Mesodermal cell (in vitro differentiated cells): ENCODE results near the gene HAUS5. TPM values are rescaled to one million over a fixed set of nuclear protein-coding genes. Genes with fewer than 3 reads are reported as not detected.

Source experiments
- H3K27ac ChIP-seq: 2 replicates; pipeline ENCODE4 v1.7.0; 2013; ENCODE audit warnings: mild to moderate bottlenecking, low read depth, low read length, moderate library complexity; ENCODE audit not compliant: severe bottlenecking
- H3K36me3 ChIP-seq: 2 replicates; pipeline ENCODE4 v1.7.1; 2013; ENCODE audit warnings: mild to moderate bottlenecking, low read length, moderate library complexity; ENCODE audit not compliant: control insufficient read depth, insufficient read depth
- H3K4me1 ChIP-seq: one replicate; pipeline ENCODE4 v1.7.1; 2013; ENCODE audit warnings: mild to moderate bottlenecking, low read length; ENCODE audit not compliant: insufficient read depth, control insufficient read depth, poor library complexity, severe bottlenecking
- H3K4me3 ChIP-seq: 2 replicates; pipeline ENCODE4 v1.7.0; 2013; ENCODE audit warnings: low read length, control low read depth, mild to moderate bottlenecking; ENCODE audit not compliant: insufficient read depth, poor library complexity, severe bottlenecking; ENCODE audit errors: extremely low read depth
- H3K9me3 ChIP-seq: 2 replicates; pipeline ENCODE4 v1.7.1; 2013; ENCODE audit warnings: mild to moderate bottlenecking, low read length, moderate library complexity; ENCODE audit not compliant: control insufficient read depth
- WGBS, 2 experiments: methylation state at CpG; one replicate each; pipeline ENCODE4 v1.1.5; 2013; ENCODE audit warnings: missing lambda C conversion rate in 2 of 2; ENCODE audit not compliant: insufficient coverage in 2 of 2; 5-methylcytosine and 5-hydroxymethylcytosine counted together
- polyA plus RNA-seq, 2 experiments: library from polyadenylated mRNA; stranded (reverse); fragments of 50-300 nt; gene quantifications; one replicate each; pipeline ENCODE4 v1.2.3, GENCODE V29; 2013

HAUS5 gene, protein sequence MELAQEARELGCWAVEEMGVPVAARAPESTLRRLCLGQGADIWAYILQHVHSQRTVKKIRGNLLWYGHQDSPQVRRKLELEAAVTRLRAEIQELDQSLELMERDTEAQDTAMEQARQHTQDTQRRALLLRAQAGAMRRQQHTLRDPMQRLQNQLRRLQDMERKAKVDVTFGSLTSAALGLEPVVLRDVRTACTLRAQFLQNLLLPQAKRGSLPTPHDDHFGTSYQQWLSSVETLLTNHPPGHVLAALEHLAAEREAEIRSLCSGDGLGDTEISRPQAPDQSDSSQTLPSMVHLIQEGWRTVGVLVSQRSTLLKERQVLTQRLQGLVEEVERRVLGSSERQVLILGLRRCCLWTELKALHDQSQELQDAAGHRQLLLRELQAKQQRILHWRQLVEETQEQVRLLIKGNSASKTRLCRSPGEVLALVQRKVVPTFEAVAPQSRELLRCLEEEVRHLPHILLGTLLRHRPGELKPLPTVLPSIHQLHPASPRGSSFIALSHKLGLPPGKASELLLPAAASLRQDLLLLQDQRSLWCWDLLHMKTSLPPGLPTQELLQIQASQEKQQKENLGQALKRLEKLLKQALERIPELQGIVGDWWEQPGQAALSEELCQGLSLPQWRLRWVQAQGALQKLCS
- polyA plus RNA-seq (2013, experiment 1 of 2), result 16.1 TPM
- polyA plus RNA-seq (2013, experiment 2 of 2), result 14.8 TPM

DNA sequence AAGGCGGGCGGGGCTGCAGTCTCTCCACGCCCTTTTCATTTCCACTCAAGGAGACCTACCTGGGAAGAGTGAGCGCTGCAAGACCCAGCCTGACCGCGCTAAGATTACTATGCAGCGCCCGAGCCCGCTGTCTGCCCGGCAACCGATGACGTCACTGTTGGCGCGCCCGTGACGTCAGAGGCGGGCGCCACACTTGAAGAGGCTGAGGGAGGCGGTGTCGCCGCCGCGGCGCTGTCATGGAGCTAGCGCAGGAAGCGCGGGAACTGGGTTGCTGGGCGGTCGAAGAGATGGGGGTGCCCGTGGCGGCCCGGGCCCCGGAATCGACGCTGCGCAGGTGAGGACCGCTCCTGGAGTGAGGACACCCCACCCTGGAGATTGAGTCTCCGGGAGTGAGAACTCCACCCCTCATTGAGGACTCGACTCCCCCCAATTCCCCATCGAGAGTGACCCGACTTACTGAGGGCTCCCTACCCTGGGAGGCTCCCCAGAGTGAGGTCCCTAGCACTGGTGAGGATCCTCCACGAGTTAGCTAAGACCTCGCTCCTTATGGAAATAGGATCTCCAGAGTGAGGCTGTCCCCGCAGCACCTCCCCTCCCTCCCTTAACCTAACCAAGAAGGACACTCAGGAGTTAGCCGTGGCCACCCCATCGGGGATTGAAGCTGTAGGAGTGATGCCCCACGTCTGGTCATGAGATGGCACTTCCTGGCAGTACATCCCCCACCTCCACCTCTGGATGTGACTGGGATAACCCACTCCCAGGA lies at the start of gene HAUS5:
HAUS5 (plus strand) TSS at position 177 of the 763 bp plus-strand sequence; CDS start at position 237, 60 bp downstream.
- Histone ChIP-seq H3K4me1 (peaks cover 4% of the 10 kb centered on the region), H3K36me3 (peaks cover 16% of the 10 kb centered on the region), H3K9me3 (peaks cover 6% of the 10 kb centered on the region), H3K4me3 (peak within 1 kb of the TSS; percentile 77), H3K27ac (no peak within 1 kb of the TSS)
- 0% methylated on average over 35 to 40 of the region's 47 CpGs for WGBS, 2 experiments

DNA sequence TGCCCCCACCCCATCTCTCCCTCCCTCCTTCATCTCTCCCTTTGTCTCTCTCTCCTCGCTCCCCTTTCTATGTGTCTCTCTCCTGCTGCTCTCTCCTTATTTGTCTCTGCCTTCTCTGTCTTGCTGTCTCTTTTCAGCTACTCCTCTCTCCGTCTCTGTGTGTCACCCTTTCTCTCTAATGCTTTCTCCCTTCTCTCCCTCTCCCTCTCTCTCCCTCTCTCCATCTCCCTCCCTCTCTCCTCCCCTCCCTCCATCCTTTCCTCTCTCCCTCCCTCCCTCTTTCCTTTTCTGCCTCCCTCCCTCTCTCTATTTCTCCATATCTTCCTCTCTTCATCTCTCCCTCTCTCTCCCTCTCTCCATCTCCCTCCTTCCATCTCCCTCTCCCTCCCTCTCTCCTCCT lies 49.8 kb upstream of the HAUS5 start:
- no peak overlapping the region for H3K27ac ChIP-seq
- no peaks in the 10 kb centered on the region for H3K9me3 ChIP-seq
- H3K4me1 ChIP-seq, result no peaks in the 10 kb centered on the region
- no peaks in the 10 kb centered on the region for H3K36me3 ChIP-seq
- H3K4me3 ChIP-seq, result no peak overlapping the region
- 74 to 76% methylated on average over 2 of the region's 2 CpGs for WGBS, 2 experiments

DNA sequence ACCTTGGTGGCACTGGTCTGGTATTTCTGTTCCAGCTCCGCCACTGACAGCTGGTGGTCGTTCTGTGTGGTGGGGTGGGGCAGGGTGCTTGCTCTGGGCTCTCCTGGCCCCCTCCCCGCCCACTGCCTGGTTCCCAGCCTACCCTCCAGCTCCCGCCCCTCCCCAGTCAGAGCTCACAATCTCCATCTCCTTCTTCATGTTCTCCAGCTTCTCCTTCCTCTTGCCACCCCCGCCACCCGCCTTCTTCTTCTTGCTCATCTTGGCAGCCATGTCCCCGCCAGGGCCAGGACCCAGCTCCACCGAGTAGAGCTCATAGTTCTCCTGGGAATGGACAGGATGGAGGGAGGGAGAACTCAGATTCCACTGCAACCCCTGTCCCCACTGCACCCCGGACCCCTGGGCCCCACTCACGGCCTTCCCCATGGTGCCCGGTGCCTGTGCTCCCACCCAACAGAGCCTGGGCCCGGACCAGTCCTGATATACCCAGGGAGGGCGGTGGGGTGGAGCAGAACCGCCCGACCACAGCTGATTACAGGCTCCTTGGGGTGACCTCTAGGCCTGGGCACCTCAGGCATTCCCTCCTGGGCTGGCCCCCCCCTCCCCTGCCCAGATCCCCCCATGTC lies 49.2 kb upstream of the HAUS5 start, which contains the start of gene ATP4A:
ATP4A (minus strand) TSS at position 452 of the 623 bp plus-strand sequence; CDS start at position 423, 29 bp downstream.
- Histone ChIP-seq H3K4me3 (no peak within 1 kb of the TSS), H3K36me3 (no peaks in the 10 kb centered on the region), H3K9me3 (no peaks in the 10 kb centered on the region), H3K27ac (no peak within 1 kb of the TSS), H3K4me1 (no peaks in the 10 kb centered on the region)
- WGBS, 2 experiments, result 82 to 84% methylated on average over 4 to 5 of the region's 15 CpGs

DNA sequence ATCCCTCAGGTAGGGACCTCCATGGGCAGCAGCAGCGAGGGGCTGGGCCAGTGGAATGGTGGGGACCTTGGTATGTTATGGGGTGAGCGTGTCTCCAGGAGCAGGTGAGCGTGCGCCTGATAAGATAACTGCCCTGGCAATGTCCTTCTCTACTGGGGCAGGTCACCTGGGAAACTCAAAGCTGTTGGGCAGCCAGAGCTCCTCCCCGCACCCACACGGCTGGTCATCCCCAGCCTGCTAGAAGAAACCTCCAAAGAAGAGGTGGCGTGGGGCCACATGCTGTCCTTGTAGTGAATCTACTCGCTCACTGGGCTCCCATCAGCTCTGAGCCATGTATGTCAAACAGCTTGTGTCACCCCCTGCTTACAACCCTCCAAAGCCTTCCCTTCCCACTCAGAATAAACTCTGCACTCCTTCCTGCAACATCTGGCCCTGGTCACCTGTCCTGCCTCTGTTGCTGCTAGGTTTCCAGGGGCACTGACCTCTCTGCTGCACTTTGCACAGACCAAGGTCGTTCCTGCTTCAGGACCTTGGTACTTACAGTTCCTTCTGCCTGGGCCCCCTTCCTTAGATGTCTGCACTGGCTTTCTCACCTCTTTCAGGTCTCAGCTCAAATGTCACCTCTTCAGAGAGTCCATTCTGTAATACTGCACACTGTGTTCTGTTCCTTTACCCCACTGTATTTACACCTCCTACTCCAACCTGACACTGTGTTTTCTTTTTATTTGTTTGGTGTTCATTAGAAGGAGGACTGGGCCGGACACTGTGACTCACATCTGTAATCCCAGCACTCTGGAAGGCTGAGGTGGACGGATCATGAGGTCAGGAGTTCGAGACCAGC lies 47.3 kb upstream of the HAUS5 start:
- H3K4me1 ChIP-seq, result no peaks in the 10 kb centered on the region
- WGBS, 2 experiments, result 87 to 88% methylated on average over 9 to 12 of the region's 12 CpGs
- H3K27ac ChIP-seq, result no peak overlapping the region
- no peak overlapping the region for H3K4me3 ChIP-seq
- no peaks in the 10 kb centered on the region for H3K9me3 ChIP-seq
- H3K36me3 ChIP-seq, result no peaks in the 10 kb centered on the region

DNA sequence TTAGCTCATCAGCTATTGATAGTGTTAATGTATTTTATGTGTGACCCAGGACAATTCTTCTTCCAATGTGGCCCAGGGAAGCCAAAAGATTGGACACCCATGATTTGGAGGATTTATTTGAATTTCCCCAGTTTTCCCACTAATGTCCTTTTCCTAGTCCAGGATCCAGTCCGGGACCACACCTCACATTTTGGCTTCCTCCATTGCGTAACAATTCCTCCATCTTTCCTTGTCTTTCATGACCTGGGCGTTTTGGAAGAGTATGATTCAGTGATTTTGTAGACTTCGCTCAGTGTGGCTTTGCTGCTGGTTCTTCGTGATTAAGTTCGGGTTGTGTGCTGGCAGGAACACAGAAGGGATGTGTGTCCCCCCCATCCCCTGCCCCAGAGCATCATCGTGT lies 45.8 kb upstream of the HAUS5 start:
- WGBS, 2 experiments, result 72 to 87% methylated on average over 3 to 7 of the region's 7 CpGs
- no peaks in the 10 kb centered on the region for H3K4me1 ChIP-seq
- H3K27ac ChIP-seq, result no peak overlapping the region
- H3K9me3 ChIP-seq, result no peaks in the 10 kb centered on the region
- no peak overlapping the region for H3K4me3 ChIP-seq
- no peaks in the 10 kb centered on the region for H3K36me3 ChIP-seq

DNA sequence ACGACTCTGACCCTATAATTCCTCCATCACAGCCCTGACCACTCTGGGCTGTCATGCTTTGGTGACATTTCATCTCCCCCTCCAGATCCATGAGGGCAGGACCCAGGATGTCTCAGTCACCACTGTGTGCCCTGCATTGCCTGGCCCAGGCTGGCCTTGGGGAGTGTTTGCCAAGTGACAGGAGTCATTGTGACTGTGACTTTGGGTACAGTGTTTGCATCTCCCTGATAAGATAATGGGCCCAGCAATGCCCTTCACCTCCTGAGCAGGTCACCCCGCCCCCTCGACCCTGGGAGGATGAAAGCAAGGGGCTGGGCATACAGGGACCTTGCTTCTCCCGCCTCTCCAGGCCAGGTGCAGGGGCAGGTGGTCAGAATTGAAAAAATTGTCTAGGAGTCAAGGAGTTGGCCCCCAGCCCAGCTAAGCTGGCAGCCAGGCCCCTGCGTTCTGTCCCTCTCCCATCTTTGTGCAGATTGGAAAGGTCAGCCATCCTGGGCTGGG lies 43.2 kb upstream of the HAUS5 start:
- H3K27ac ChIP-seq, result no peak overlapping the region
- H3K36me3 ChIP-seq, result no peaks in the 10 kb centered on the region
- no peak overlapping the region for H3K4me3 ChIP-seq
- 43 to 77% methylated on average over 2 to 3 of the region's 5 CpGs for WGBS, 2 experiments
- no peaks in the 10 kb centered on the region for H3K9me3 ChIP-seq
- H3K4me1 ChIP-seq, result no peaks in the 10 kb centered on the region

DNA sequence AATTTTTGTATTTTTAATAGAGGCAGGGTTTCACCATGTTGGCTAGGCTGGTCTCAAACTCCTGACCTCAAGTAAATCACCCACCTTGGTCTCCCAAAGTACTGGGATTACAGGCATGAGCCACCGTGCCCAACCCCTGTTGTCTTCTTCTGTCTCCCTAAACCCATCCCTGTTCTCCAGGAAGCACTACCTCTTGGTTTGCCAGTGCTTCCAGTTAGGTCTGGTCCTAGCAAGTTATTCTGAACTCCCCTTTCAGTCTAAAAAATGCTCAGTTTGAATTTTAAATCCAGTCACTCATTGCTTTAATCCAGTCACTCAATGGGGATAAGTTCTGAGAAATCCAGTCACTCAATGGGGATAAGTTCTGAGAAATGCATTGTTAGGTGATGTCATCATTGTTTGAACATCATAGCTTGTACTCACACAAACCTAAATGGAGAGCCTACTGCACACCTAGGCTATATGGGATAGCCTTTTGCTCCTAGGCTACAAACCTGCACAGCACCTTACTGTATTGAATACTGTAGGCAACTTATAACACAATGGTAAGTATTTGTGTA lies 41.0 kb upstream of the HAUS5 start:
- peaks cover 12% of the 10 kb centered on the region for H3K9me3 ChIP-seq
- WGBS, 2 experiments, result 71 to 88% methylated on average over 1 of the region's 1 CpG
- H3K36me3 ChIP-seq, result no peaks in the 10 kb centered on the region
- no peak overlapping the region for H3K4me3 ChIP-seq
- H3K27ac ChIP-seq, result no peak overlapping the region
- no peaks in the 10 kb centered on the region for H3K4me1 ChIP-seq

DNA sequence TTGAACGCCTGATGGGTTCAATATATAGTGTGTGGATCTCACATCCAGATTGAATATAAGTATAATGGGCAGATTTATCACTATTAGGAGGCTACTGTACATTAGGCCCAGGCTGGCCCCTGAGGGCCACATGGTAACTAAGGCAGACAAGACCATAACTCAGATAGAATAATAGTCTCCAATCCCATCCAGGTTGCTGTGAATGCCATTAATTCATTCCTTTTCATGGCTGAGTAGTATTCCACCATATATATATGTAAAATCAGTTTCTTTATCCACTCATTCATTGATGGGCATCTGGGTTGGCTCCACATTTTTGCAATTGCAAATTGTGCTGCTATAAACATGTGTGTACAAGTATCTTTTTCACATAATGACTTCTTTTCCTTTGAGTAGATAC lies 34.6 kb upstream of the HAUS5 start:
- H3K4me3 ChIP-seq, result no peak overlapping the region
- H3K9me3 ChIP-seq, result peaks cover 23% of the 10 kb centered on the region
- H3K27ac ChIP-seq, result no peak overlapping the region
- WGBS, 2 experiments, result no CpG with 5 or more reads among the region's 1 CpG
- no peaks in the 10 kb centered on the region for H3K36me3 ChIP-seq
- H3K4me1 ChIP-seq, result no peaks in the 10 kb centered on the region

DNA sequence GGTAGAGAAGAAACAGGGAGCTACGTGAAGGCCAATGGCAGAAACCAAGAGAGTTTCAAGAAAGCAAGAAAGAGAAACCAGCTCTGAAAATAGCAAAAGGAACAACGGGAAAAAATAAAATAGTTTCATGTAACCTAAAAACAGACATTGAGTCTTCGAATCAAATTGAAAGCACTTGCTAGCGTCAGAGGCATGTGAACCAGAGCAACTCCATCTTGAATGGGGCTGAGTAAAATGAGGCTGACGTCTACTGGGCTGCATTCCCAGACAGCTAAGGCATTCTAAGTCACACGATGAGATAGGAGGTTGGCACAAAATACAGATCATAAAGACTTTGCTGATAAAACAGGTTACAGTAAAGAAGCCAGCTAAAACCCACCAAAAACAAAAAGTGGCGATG lies 33.8 kb upstream of the HAUS5 start:
- no peak overlapping the region for H3K27ac ChIP-seq
- WGBS, 2 experiments, result 74 to 76% methylated on average over 5 of the region's 7 CpGs
- no peaks in the 10 kb centered on the region for H3K36me3 ChIP-seq
- H3K4me3 ChIP-seq, result no peak overlapping the region
- peaks cover 23% of the 10 kb centered on the region for H3K9me3 ChIP-seq
- H3K4me1 ChIP-seq, result no peaks in the 10 kb centered on the region
